Rectal smooth muscle tissue (tissue), 1 donor: ENCODE results near the gene ARID5B.
A peak's percentile ranks its signal among the peaks of the same experiment; 100 is the strongest.

Source experiments
- H3K27ac ChIP-seq: one replicate; pipeline ENCODE4 v1.7.0; 2013; ENCODE audit warnings: low read depth, low read length, inconsistent platforms
- H3K27me3 ChIP-seq: one replicate; pipeline ENCODE4 v1.7.0; 2013; ENCODE audit warnings: low read length; ENCODE audit not compliant: control insufficient read depth, insufficient read depth
- H3K36me3 ChIP-seq: one replicate; pipeline ENCODE4 v1.7.0; 2013; ENCODE audit warnings: low read length; ENCODE audit not compliant: control insufficient read depth, insufficient read depth
- H3K4me1 ChIP-seq: one replicate; pipeline ENCODE4 v1.7.0; 2013; ENCODE audit warnings: low read length; ENCODE audit not compliant: control insufficient read depth, insufficient read depth
- H3K4me3 ChIP-seq: one replicate; pipeline ENCODE4 v1.7.0; 2013; ENCODE audit warnings: low read length
- H3K9ac ChIP-seq: one replicate; pipeline ENCODE4 v1.7.0; 2013; ENCODE audit warnings: low read length

ARID5B gene

GRCh38 chr10:62047228-62047892 lies 145.9 kb downstream of the ARID5B start:
- Histone ChIP-seq H3K27ac (peak overlapping the region; percentile 93), H3K4me1 (peaks cover 42% of the 10 kb centered on the region), H3K4me3 (peak overlapping the region; percentile 10), H3K27me3 (no peaks in the 10 kb centered on the region), H3K36me3 (no peaks in the 10 kb centered on the region), H3K9ac (no peak overlapping the region)

- Histone ChIP-seq H3K27me3 (no peaks in the 10 kb centered on the region), H3K9ac (no peak overlapping the region), H3K4me3 (no peak overlapping the region), H3K27ac (peak overlapping the region; percentile 93), H3K4me1 (peaks cover 42% of the 10 kb centered on the region), H3K36me3 (no peaks in the 10 kb centered on the region)
Measured at GRCh38 chr10:62047960-62048383, 146.5 kb downstream of the ARID5B start.

- Histone ChIP-seq H3K36me3 (no peaks in the 10 kb centered on the region), H3K9ac (peak overlapping the region; percentile 29), H3K4me3 (no peak overlapping the region), H3K4me1 (peaks cover 42% of the 10 kb centered on the region), H3K27me3 (no peaks in the 10 kb centered on the region), H3K27ac (peak overlapping the region; percentile 93)
Measured at GRCh38 chr10:62048470-62048869, 147.0 kb downstream of the ARID5B start.

- Histone ChIP-seq H3K9ac (peak overlapping the region; percentile 63), H3K4me1 (peaks cover 44% of the 10 kb centered on the region), H3K4me3 (peak overlapping the region; percentile 70), H3K27me3 (no peaks in the 10 kb centered on the region), H3K27ac (peak overlapping the region; percentile 93), H3K36me3 (no peaks in the 10 kb centered on the region)
Measured at GRCh38 chr10:62048919-62049623, 147.6 kb downstream of the ARID5B start.

- H3K27ac ChIP-seq: peak overlapping the region; percentile 93
- H3K4me3 ChIP-seq: peak overlapping the region; percentile 70
- H3K4me1 ChIP-seq: peaks cover 50% of the 10 kb centered on the region
- H3K27me3 ChIP-seq: no peaks in the 10 kb centered on the region
- no peaks in the 10 kb centered on the region for H3K36me3 ChIP-seq
- peak overlapping the region; percentile 63 for H3K9ac ChIP-seq
Measured at GRCh38 chr10:62049624-62050345, 148.3 kb downstream of the ARID5B start.

GRCh38 chr10:62050346-62050892 lies 148.9 kb downstream of the ARID5B start:
- Histone ChIP-seq H3K36me3 (no peaks in the 10 kb centered on the region), H3K9ac (peak overlapping the region; percentile 45), H3K4me3 (peak overlapping the region; percentile 70), H3K27me3 (no peaks in the 10 kb centered on the region), H3K4me1 (peaks cover 49% of the 10 kb centered on the region), H3K27ac (peak overlapping the region; percentile 93)

- peaks cover 44% of the 10 kb centered on the region for H3K4me1 ChIP-seq
- no peaks in the 10 kb centered on the region for H3K27me3 ChIP-seq
- no peaks in the 10 kb centered on the region for H3K36me3 ChIP-seq
- peak overlapping the region; percentile 93 for H3K27ac ChIP-seq
- peak overlapping the region; percentile 45 for H3K9ac ChIP-seq
- peak overlapping the region; percentile 70 for H3K4me3 ChIP-seq
Measured at GRCh38 chr10:62050893-62051433, 149.5 kb downstream of the ARID5B start.

- Histone ChIP-seq H3K9ac (no peak overlapping the region), H3K4me1 (peaks cover 41% of the 10 kb centered on the region)
Measured at GRCh38 chr10:62052276-62052675, 150.8 kb downstream of the ARID5B start.

GRCh38 chr10:62053860-62054259 lies 152.4 kb downstream of the ARID5B start:
- Histone ChIP-seq H3K4me3 (no peak overlapping the region), H3K27me3 (no peaks in the 10 kb centered on the region), H3K27ac (no peak overlapping the region), H3K9ac (no peak overlapping the region), H3K4me1 (peaks cover 40% of the 10 kb centered on the region), H3K36me3 (no peaks in the 10 kb centered on the region)

More at GRCh38 chr10:62052276-62052675, 150.8 kb downstream of the ARID5B start:
- Histone ChIP-seq H3K27ac (peak overlapping the region; percentile 47), H3K36me3 (no peaks in the 10 kb centered on the region), H3K27me3 (no peaks in the 10 kb centered on the region), H3K4me3 (no peak overlapping the region)

GRCh38 chr10:62054408-62054807 lies 152.9 kb downstream of the ARID5B start:
- Histone ChIP-seq H3K36me3 (no peaks in the 10 kb centered on the region), H3K27ac (peak overlapping the region; percentile 55), H3K4me1 (peaks cover 43% of the 10 kb centered on the region), H3K9ac (peak overlapping the region; percentile 24), H3K4me3 (no peak overlapping the region), H3K27me3 (no peaks in the 10 kb centered on the region)

GRCh38 chr10:62054830-62055229 lies 153.3 kb downstream of the ARID5B start:
- H3K4me1 ChIP-seq: peaks cover 47% of the 10 kb centered on the region
- no peaks in the 10 kb centered on the region for H3K36me3 ChIP-seq
- H3K9ac ChIP-seq: no peak overlapping the region
- H3K27me3 ChIP-seq: no peaks in the 10 kb centered on the region
- peak overlapping the region; percentile 55 for H3K27ac ChIP-seq
- H3K4me3 ChIP-seq: no peak overlapping the region

GRCh38 chr10:62056219-62056618 lies 154.7 kb downstream of the ARID5B start:
- Histone ChIP-seq H3K4me1 (peaks cover 47% of the 10 kb centered on the region), H3K27ac (peak overlapping the region; percentile 82), H3K27me3 (no peaks in the 10 kb centered on the region), H3K36me3 (peaks cover 3% of the 10 kb centered on the region), H3K9ac (no peak overlapping the region), H3K4me3 (no peak overlapping the region)
